UCSD-AML1 (cell line): ENCODE data around the gene DRC3.
"Not testable (repeated sequence)": the region's sequence is repeated elsewhere in the genome, so short reads cannot be mapped to it uniquely, and the experiment has no call there.

Source experiments
- DNase-seq: peaks from one replicate; lab custom pipeline; 2025; ENCODE audit not compliant: unreplicated experiment; lab: John Stamatoyannopoulos, UW

Gene DRC3

DNA sequence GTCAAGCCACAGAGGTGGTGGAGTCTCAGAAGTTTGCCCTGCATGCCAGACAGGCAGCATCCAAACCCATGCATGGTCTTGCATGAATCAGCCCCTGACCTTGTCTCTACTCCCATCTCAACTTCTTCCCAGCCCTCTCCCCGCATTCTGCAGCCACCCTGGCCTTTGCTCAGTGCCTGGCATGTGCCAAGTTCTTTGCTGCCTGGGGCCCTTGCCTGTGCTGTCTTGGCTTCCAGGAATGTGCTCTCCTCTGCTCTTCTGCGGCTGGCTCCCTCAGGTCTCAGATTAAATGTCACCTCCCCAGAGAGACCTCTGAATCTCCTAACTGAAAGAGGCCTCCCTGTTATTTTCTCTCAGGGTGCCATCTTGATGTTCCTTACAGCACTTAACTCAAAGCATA, 17.6 kb downstream of the DRC3 start:
- no peak for DNase-seq

- DNase-seq: no peak
Observed at GRCh38 chr17:17993366-17993765, 20.7 kb downstream of the DRC3 start.

DNA sequence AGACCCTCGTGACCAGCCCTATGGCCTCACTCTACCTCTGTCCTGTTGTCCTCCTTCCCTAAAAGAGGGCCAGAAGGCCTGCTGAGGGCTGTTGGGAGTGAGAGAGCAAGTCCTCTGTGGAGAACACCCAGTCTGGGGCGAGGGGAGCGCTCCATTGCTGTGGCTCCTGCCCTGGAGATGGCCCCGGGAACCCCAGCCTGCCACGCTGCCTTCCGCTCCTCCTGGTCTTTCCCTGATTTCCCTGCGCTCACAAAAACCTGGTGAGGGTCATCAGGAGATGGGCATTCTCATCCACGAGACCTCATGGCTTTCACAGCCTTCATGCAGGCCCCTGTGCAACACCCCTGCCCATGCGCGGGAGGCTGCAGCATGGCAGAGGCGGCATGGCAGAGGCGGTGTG, 21.2 kb downstream of the DRC3 start:
- no peak for DNase-seq

DNA sequence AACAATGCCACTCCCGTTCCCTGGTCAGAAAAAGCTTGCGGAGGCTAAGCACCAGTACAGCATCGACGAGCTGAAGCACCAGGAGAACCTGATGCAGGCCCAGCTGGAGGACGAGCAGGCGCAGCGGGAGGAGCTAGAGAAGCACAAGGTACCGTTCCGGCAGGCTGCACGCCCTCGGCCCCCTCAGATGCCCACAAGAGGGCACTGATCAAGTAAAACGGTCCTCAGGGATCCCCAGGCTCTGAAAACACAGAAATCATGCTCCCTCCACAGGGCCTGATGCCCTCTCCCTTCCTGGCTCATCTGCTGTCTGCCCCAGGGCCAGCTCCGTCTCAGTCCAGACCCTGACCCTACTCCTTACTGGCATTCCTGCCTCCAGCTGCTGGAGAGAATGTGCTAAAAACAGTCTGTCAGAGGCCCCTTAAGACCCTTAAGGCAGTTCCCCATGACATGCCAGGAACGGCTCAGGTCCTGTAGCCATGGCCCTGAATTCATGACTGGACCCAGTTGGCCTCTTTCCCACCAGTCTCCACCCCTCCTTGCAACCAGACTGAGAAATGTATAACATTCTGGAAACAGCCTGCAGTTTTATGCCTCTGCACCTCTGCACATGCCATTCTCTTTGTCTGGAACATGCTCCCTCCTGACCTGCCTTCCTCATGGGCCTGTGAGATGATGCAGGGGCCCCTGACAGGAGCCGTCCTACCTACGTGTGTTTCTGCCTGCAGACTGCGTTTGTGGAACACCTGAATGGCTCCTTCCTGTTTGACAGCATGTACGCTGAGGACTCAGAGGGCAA, 21.8 kb downstream of the DRC3 start:
- peak; percentile 40 for DNase-seq

GRCh38 chr17:17995887-17996286, 23.2 kb downstream of the DRC3 start:
- not testable (repeated sequence) for DNase-seq

DNA sequence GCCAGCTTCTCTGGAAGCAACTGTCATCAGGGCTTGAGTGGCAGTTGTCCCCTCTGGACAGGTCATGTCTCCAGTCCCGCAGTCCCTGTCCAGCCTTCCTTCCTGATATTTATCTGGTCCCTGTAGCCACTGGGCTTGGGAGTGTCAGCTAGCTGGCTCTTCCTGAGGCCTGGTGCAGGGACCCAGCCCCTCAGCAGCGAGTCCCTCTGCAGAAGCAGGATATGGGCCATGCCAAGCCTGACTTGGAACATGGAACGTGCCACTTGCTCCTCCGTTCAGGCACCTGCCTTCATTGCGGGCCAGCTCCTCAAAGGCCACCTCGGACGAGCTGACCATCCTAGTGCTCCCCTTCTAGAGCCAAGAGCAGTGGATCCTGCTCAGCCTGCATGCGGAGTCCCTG, 26.3 kb downstream of the DRC3 start:
- no peak for DNase-seq

GRCh38 chr17:17999364-18000029, 26.8 kb downstream of the DRC3 start:
- no peak for DNase-seq

DNA sequence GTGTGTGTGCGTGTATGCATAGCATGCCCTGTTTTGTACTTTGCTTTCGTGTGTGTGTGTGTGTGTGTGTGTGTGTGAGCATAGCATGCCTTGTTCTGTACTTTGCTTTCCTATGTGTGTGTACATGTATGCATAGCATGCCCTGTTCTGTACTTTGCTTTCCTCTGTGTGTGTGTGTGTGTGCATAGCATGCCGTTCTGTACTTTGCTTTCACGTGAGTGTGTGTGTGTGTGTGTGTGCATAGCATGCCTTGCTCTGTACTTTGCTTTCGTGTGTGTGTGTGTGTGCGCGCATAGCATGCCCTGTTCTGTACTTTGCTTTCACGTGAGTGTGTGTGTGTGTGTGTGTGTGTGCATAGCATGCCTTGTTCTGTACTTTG, 27.4 kb downstream of the DRC3 start:
- no peak for DNase-seq

DNA sequence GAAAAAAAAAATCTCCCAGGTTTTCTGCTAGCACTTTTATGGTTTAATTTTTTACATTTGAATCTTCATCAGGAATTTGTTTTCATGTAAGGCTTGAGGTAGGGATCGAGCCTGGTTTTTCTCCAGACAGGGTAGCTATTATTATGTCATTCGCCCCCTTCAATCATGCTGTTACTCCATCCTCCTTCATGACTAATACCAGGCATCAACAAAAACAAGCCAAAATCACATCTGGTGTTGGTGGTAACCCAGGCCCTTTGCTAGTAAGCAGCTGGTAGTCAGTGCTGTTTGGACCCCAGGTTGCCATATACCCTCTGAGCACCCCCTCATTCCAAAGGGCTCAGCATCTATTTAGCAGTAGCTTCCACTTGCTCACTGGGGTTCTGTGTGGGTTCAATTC, 29.5 kb downstream of the DRC3 start:
- DNase-seq: no peak

GRCh38 chr17:18004345-18004744, 31.7 kb downstream of the DRC3 start:
- DNase-seq: no peak

DNA sequence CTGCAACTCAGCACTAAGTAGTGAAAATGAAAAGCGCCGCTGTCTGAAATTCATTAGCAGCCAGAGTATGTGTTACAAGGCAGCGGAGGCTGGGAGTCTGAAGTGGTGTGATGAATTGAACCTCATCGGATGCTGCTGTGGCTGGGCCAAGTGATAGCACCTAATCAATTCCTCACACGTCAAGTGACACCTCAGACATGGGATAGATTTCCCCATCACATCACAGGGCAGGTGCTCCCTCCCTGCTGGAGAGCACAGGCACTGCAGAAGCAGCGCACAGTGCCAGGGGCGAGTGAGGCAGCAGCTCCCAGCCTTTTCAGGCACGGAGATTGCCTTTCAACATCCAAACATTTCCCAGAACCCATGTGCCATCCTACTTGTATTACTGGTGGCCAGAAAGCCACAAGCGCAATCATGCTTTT, 32.2 kb downstream of the DRC3 start:
- DNase-seq: no peak

DNA sequence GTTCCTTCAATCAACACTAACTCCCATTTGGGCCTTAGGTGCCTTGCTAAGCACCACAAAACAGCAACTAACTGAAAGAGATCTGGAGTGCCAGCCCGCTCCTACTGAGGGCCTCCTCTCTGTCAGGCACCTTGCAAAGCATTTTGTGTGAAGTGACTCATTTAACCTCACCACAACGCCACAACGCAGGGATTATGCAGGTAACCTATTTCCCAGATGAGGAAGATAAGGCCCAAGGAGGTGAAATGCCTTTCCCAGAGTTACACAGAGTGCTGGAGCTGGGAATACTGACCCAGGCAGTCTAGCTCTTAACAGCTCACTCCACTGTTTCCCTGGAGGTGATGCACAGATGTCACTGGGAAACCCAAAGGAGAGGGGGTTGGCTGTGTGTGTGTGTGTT, 32.8 kb downstream of the DRC3 start:
- no peak for DNase-seq

DNA sequence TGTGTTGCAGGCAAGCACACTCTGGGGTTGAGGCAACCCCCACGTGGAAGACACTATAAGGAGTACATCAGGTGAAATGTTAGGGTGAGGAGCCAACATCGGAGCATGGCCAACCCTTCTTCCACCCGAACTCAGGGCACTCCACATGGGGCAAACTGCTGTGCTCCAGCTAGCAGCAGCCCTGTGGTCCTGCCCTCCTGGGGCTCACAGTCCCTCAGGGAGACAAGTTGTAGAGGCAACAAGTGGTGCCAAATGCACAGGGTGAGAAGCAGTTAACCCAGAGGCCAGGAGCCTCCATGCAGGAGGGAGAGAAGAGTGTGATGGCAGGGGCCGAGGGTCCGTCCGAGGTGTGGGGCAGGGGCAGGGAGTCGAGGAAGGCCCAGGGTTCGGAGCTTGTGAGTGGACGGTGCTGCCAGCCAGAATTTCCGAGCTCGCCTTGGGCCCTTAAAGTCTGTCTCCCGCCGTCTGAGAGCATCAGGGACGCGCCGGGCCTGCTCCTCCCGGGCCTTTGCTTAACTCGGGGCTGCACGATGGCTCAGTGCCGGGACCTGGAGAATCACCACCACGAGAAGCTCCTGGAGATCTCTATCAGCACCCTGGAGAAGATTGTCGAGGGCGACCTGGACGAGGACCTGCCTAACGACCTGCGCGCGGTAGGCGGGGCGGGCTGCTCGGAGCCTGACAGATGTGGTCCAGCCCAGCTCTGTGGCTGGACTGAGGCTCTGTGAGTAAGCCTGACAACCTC, 34.0 kb downstream of the DRC3 start:
- no peak for DNase-seq

DNA sequence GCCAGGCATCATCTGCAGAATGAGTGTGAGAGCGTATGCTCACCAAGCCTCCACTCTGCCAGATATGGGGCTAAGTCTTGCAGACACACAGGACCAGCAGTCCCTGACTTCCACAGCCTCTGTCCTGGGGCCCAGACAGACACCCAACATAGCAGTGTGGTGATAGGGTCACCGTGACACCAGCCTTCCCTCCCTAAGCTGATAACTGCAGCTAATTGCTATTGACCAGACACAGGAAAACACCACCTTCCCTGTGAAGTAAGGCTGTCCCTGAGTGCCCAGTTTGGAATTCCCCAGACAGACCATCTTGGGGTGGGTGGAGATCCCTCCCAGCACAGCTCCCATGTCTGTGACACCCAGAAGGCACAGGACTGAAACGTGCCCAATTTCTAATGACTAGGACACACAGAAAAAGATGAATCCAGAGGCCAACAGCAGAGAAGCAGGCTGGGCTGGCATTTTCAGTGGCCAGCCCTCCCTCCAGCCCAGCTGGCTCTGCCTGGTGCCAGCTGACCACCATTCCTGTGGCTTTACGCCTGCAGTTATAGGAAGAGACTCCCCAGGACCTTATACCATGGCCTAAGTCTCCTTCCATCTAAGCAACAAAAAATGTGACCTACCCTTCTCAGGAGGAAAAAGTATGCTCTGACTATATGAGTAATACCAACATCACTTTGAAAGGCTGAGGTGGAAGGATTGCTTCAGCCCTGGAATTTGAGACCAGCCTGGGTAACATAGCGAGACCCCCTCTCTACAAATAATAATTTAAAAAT, 36.0 kb downstream of the DRC3 start:
- DNase-seq: no peak

- no peak for DNase-seq
Observed at GRCh38 chr17:18009609-18010420, 37.2 kb downstream of the DRC3 start.

DNA sequence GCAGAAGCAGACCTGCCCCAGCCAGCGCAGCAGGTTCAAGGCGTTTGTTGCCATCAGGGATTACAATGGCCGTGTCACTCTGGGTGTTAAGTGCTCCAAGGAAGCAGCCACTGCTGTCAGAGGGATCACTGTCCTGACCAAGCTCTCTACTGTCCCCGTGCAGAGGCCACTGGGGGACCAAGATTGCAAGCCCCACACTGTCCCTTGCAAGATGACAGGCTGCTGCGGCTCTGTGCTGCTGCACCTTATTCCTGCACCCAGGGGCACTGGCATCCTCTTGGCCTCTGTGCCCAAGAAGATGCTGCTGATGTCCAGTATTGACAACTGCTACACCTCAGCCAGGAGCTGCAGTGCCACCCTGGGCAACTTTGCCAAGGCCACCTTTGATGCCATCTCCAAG, 38.6 kb downstream of the DRC3 start:
- DNase-seq: no peak

DNA sequence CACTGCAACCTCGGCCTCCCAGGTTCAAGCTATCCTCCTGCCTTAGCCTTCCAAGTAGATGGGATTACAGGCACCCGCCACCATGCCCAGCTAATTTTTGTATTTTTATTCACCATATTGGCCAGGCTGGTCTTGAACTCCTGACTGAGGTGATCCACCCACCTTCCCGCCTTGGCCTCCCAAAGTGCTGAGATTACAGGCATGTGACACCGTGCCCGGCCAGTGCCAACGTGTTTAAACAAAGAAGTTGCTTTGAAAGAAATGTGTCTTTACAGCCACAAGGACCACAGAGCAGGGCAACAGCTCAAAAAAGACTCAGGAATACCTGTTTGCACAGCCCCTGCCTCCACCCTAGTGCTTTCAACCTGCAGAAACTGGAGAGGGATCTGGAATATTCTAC, 41.3 kb downstream of the DRC3 start:
- DNase-seq: no peak

DNA sequence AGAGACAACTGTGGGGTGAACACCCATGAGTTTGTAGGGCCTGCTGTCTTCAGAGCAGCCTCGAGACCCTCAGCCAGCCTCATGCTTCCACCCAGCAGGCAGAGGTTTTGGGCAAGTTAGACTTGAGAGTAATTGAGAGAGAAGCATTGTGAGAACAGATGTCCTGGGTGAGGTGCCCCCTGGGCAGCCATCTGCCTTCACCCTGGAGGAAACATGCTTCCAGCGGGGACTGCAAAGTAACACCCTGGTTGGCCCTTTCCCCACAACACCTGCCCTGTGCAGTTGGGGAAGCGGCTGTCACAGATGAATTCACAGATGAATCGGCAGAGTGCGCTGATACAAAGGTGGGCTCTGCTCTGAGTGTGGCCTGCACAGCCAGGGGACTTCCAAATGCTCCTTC, 42.9 kb downstream of the DRC3 start:
- DNase-seq: no peak

DNA sequence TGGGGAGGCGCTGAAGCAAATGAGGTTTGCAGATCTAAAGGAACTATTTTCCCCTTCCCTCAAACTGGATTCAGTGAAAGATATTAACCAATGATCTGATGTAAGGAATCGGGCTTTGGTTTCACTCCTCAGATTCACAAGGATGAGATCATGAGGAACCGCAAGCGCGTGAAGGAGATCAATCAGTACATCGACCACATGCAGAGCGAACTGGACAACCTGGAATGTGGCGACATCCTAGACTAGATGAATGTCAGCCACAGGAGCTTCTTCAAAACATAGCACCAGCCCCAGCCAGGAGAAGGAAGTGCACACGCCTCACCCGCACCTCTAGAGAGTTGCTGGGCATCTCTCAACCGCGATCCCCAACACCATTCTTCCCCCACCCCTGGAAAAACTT, 43.8 kb downstream of the DRC3 start:
- DNase-seq: no peak

DNA sequence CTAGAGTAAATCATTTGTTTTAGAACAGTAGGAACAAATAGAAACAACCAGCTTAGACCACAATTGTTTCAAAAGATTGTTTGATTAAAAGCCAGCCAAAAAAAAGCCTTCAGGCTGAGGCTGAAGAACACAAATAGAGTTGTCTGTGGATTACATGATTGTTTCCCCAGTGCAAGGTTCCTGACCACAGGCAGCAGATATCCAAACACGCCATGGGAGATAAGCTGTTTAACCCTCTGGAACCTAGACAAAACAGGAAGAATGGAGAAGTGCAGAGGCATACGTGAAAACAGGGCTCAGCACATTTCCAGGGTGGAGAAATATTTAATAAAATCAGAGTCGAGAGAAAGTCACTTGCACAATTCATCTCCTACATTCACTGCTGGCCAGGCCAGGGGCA, 45.3 kb downstream of the DRC3 start:
- DNase-seq: no peak
